Brain microvascular endothelial cell (primary cell): Measurements from ENCODE around the gene GIPC2.
"Not testable (repeated sequence)": the region's sequence is repeated elsewhere in the genome, so short reads cannot be mapped to it uniquely, and the experiment has no call there.

Source experiments
- DNase-seq: peaks from one replicate; pipeline ENCODE4 v3.0.0-alpha.2; 2020
- H3K27ac ChIP-seq: fragments of 250-450 bp; sonication (Bioruptor Pico); 2 replicates; pipeline ENCODE4 v1.5.1; 2020; ENCODE audit warnings: mild to moderate bottlenecking, moderate library complexity
- H3K27me3 ChIP-seq: fragments of 250-450 bp; sonication (Bioruptor Pico); replicated peaks from 2 replicates; pipeline ENCODE4 v1.5.1; 2020; ENCODE audit warnings: mild to moderate bottlenecking
- H3K36me3 ChIP-seq: fragments of 250-450 bp; sonication (Bioruptor Pico); replicated peaks from 2 replicates; pipeline ENCODE4 v1.5.1; 2020; ENCODE audit warnings: mild to moderate bottlenecking
- H3K4me3 ChIP-seq: 2 replicates; pipeline ENCODE4 v1.5.1; 2011; ENCODE audit warnings: low read depth, mild to moderate bottlenecking, control low read depth, low read length, moderate library complexity
- CTCF ChIP-seq: IDR thresholded peaks from 2 replicates; pipeline ENCODE4 v1.5.1; 2011; ENCODE audit warnings: low read depth, mild to moderate bottlenecking, moderate library complexity, low read length, control low read depth, inconsistent platforms; ENCODE audit errors: missing control alignments
- in situ Hi-C: cut with HindIII; loops from 2 replicates; pipeline ENCODE4 v1.10.0; 2017; ENCODE audit warnings: low sequenced_read_pairs, low pct_ligation_motif_present

Gene GIPC2

GRCh38 chr1:78102082-78102481, 56.3 kb downstream of the GIPC2 start:
- TF ChIP-seq CTCF = no peak
- no peak overlapping the region for H3K4me3 ChIP-seq
- in situ Hi-C loops = loop anchor here (25.0 kb wide), 1 partner anchor 140 kb away; no protein-coding TSS in a partner anchor
- no peaks in the 10 kb centered on the region for H3K36me3 ChIP-seq
- no peaks in the 10 kb centered on the region for H3K27me3 ChIP-seq
- DNase-seq = peak; percentile 91
- peak overlapping the region; percentile 95 for H3K27ac ChIP-seq

GRCh38 chr1:78102916-78103315, 57.1 kb downstream of the GIPC2 start:
- in situ Hi-C loops = loop anchor here (25.0 kb wide), 1 partner anchor 141 kb away; no protein-coding TSS in a partner anchor
- H3K27ac ChIP-seq = peak overlapping the region; percentile 95
- TF ChIP-seq CTCF = no peak
- H3K4me3 ChIP-seq = no peak overlapping the region
- DNase-seq = no peak
- no peaks in the 10 kb centered on the region for H3K36me3 ChIP-seq
- no peaks in the 10 kb centered on the region for H3K27me3 ChIP-seq

- no peak for TF ChIP-seq CTCF
- no peaks in the 10 kb centered on the region for H3K27me3 ChIP-seq
- in situ Hi-C loops = loop anchor here (25.0 kb wide), 1 partner anchor 142 kb away; no protein-coding TSS in a partner anchor
- peak overlapping the region; percentile 20 for H3K27ac ChIP-seq
- H3K36me3 ChIP-seq = no peaks in the 10 kb centered on the region
- peak; percentile 31 for DNase-seq
- no peak overlapping the region for H3K4me3 ChIP-seq
Measured at GRCh38 chr1:78104322-78104721, 58.6 kb downstream of the GIPC2 start.

- in situ Hi-C loops = loop anchor here (25.0 kb wide), 1 partner anchor 147 kb away; no protein-coding TSS in a partner anchor
- not testable (repeated sequence) for H3K27ac ChIP-seq, H3K4me3 ChIP-seq, H3K36me3 ChIP-seq, H3K27me3 ChIP-seq, DNase-seq
Measured at GRCh38 chr1:78109659-78110058, 63.9 kb downstream of the GIPC2 start.

GRCh38 chr1:78113156-78113916, 67.6 kb downstream of the GIPC2 start:
- Histone ChIP-seq H3K4me3 (no peak overlapping the region), H3K27me3 (no peaks in the 10 kb centered on the region), H3K27ac (no peak overlapping the region), H3K36me3 (no peaks in the 10 kb centered on the region)
- DNase-seq = no peak
- no peak for TF ChIP-seq CTCF
- in situ Hi-C loops = loop anchor here (25.0 kb wide), 1 partner anchor 151 kb away; no protein-coding TSS in a partner anchor

GRCh38 chr1:78114034-78114956, 68.5 kb downstream of the GIPC2 start:
- no peak overlapping the region for H3K4me3 ChIP-seq
- H3K27ac ChIP-seq = no peak overlapping the region

GRCh38 chr1:78120485-78120884, 74.7 kb downstream of the GIPC2 start:
- in situ Hi-C loops = loop anchor here (25.0 kb wide), 1 partner anchor 158 kb away; no protein-coding TSS in a partner anchor
- H3K27ac ChIP-seq, H3K4me3 ChIP-seq, DNase-seq, H3K36me3 ChIP-seq, H3K27me3 ChIP-seq: not testable (repeated sequence)

More at GRCh38 chr1:78114034-78114956, 68.5 kb downstream of the GIPC2 start:
- Histone ChIP-seq H3K36me3 (no peaks in the 10 kb centered on the region), H3K27me3 (no peaks in the 10 kb centered on the region)
- DNase-seq = peak; percentile 73
- peak; percentile 83 for TF ChIP-seq CTCF
- in situ Hi-C loops = loop anchor here (25.0 kb wide), 1 partner anchor 152 kb away; no protein-coding TSS in a partner anchor
